Tibial nerve (tissue), 4 donors: ENCODE data around the gene DAND5.

Source experiments
- EP300 ChIP-seq, 2 donors: sonication (generic); formaldehyde crosslinking; IDR thresholded peaks; one replicate each; pipeline ENCODE4 v1.6.1; 2017; ENCODE audit warnings: antibody characterized with exemption in 2 of 2, mild to moderate bottlenecking in 1 of 2
- POLR2A ChIP-seq, 2 donors: fragments of 450-650 bp; IDR thresholded peaks; one replicate each; pipeline ENCODE4 v1.6.1; 2017; ENCODE audit warnings: antibody characterized with exemption in 2 of 2, mild to moderate bottlenecking in 2 of 2, moderate library complexity in 2 of 2
- TF ChIP-seq, protein P1 (sequence below), 5 experiments: fragments of 200-600 bp in 3 of 5; fragments of 450-650 bp in 2 of 5; sonication (generic) in 3 of 5; IDR thresholded peaks; one replicate each; pipeline ENCODE4 v1.5.1; 2016 to 2019; ENCODE audit warnings: antibody characterized with exemption in 5 of 5, mild to moderate bottlenecking in 3 of 5, moderate library complexity in 2 of 5

GRCh38 chr19:12939975-12940423, 29.4 kb upstream of the DAND5 start:
- TF ChIP-seq, protein P1, sequence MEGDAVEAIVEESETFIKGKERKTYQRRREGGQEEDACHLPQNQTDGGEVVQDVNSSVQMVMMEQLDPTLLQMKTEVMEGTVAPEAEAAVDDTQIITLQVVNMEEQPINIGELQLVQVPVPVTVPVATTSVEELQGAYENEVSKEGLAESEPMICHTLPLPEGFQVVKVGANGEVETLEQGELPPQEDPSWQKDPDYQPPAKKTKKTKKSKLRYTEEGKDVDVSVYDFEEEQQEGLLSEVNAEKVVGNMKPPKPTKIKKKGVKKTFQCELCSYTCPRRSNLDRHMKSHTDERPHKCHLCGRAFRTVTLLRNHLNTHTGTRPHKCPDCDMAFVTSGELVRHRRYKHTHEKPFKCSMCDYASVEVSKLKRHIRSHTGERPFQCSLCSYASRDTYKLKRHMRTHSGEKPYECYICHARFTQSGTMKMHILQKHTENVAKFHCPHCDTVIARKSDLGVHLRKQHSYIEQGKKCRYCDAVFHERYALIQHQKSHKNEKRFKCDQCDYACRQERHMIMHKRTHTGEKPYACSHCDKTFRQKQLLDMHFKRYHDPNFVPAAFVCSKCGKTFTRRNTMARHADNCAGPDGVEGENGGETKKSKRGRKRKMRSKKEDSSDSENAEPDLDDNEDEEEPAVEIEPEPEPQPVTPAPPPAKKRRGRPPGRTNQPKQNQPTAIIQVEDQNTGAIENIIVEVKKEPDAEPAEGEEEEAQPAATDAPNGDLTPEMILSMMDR (IDR thresholded peaks at IDR 0.05): no peak
- TF ChIP-seq EP300 (IDR thresholded peaks at IDR 0.05) (no peak), POLR2A (IDR thresholded peaks at IDR 0.05) (no peak)
